Activated T-helper 2 cell treated with anti-CD3 and anti-CD28 coated beads, Interferon-gamma antibody, Interleukin-2, Interleukin-4, amounts not matched to agents 10 μg/mL and 5 μg/mL and 100 μg/mL, durations not matched to agents 14 hours and 24 hours and 36 hours (primary cell): ENCODE data around the gene FGD3. TPM values are rescaled to one million over a fixed set of nuclear protein-coding genes. Genes with fewer than 3 reads are reported as not detected.

Source experiments
- total RNA-seq: library from RNA; stranded (reverse); gene quantifications from 2 replicates; pipeline ENCODE4 v1.2.3, GENCODE V29; 2022

The FGD3 gene
- total RNA-seq, 1 donor from 2014 or later: 42.9 TPM

Other genes starting within 250 kb of the FGD3 start
- 22.8 and 23.6 TPM in 2 replicates for gene BICD2, start 182.7 kb upstream of the FGD3 start, total RNA-seq
- gene ZNF484, start 69.5 kb upstream of the FGD3 start, total RNA-seq: 7.5 and 8.0 TPM in 2 replicates
- gene SUSD3, start 111.2 kb downstream of the FGD3 start, total RNA-seq: 29.7 and 36.4 TPM in 2 replicates
- gene CARD19, start 148.7 kb downstream of the FGD3 start, total RNA-seq: 52.6 and 57.2 TPM in 2 replicates
- 113 and 114 TPM in 2 replicates for gene NINJ1, start 186.7 kb downstream of the FGD3 start, total RNA-seq
- 1.2 and 1.6 TPM in 2 replicates for gene WNK2, start 236.6 kb downstream of the FGD3 start, total RNA-seq